SU-DHL-6 (cell line): ENCODE data around the gene RFLNA.

Source experiments
- H2AFZ ChIP-seq: fragments of 200-600 bp; sonication (generic); 2 replicates; pipeline ENCODE4 v1.6.1; 2014; ENCODE audit warnings: low read depth, mild to moderate bottlenecking, moderate library complexity, mixed read lengths, antibody characterized with exemption, low read length; ENCODE audit not compliant: severe bottlenecking
- H3F3A ChIP-seq: fragments of 200-600 bp; shearing (Covaris generic); 2 replicates; pipeline ENCODE4 v1.6.0; 2016; ENCODE audit warnings: antibody characterized with exemption, mild to moderate bottlenecking; ENCODE audit not compliant: insufficient read depth
- H3K27ac ChIP-seq: fragments of 200-600 bp; sonication (generic); 2 replicates; pipeline ENCODE4 v1.5.1; 2016; ENCODE audit warnings: low read depth, mild to moderate bottlenecking, low read length, moderate library complexity, mixed read lengths
- H3K27me3 ChIP-seq: fragments of 200-600 bp; sonication (generic), shearing (Covaris generic); 2 replicates; pipeline ENCODE4 v1.6.0; 2014; ENCODE audit warnings: mild to moderate bottlenecking, low read length
- H3K36me3 ChIP-seq: fragments of 200-600 bp; sonication (generic); 2 replicates; pipeline ENCODE4 v1.6.1; 2014; ENCODE audit warnings: mild to moderate bottlenecking, low read length, mixed read lengths
- H3K4me2 ChIP-seq: fragments of 300-600, 200-600 bp; shearing (Covaris generic), sonication (generic); 2 replicates; pipeline ENCODE4 v1.6.0; 2014; ENCODE audit warnings: low read length, low read depth, mild to moderate bottlenecking; ENCODE audit not compliant: poor library complexity, severe bottlenecking
- H3K4me3 ChIP-seq: fragments of 200-600 bp; sonication (generic); 2 replicates; pipeline ENCODE4 v1.5.1; 2014; ENCODE audit warnings: antibody characterized with exemption, low read length, mild to moderate bottlenecking, mixed read lengths; ENCODE audit not compliant: insufficient read depth, poor library complexity, severe bottlenecking
- H3K79me2 ChIP-seq: fragments of 200-600 bp; sonication (generic); 2 replicates; pipeline ENCODE4 v1.6.1; 2014; ENCODE audit warnings: mild to moderate bottlenecking, low read length, moderate library complexity; ENCODE audit not compliant: insufficient read depth
- H3K9ac ChIP-seq: fragments of 200-600 bp; sonication (generic); 2 replicates; pipeline ENCODE4 v1.7.0; 2014; ENCODE audit warnings: mild to moderate bottlenecking, low read length
- H3K9me2 ChIP-seq: fragments of 200-600 bp; sonication (generic); replicated peaks from 2 replicates; pipeline ENCODE4 v1.6.1; 2014; ENCODE audit warnings: low read length; ENCODE audit not compliant: insufficient read depth
- H3K9me3 ChIP-seq: fragments of 200-600 bp; sonication (generic); 2 replicates; pipeline ENCODE4 v1.6.1; 2014; ENCODE audit warnings: low read length, mixed read lengths; ENCODE audit not compliant: insufficient read depth
- H4K20me1 ChIP-seq: fragments of 200-600 bp; sonication (generic); 2 replicates; pipeline ENCODE4 v1.6.1; 2014; ENCODE audit warnings: low read depth, mild to moderate bottlenecking, antibody characterized with exemption, low read length, moderate library complexity, mixed read lengths
- CTCF ChIP-seq: fragments of 200-600 bp; sonication (generic); IDR thresholded peaks from one replicate; pipeline ENCODE4 v1.5.1; 2017; ENCODE audit warnings: antibody characterized with exemption, mild to moderate bottlenecking, low read length, moderate library complexity; ENCODE audit not compliant: insufficient read depth, poor library complexity, severe bottlenecking
- EZH2phosphoT487 ChIP-seq: fragments of 200-600 bp; sonication (generic), shearing (Covaris generic); conservative IDR thresholded peaks from 2 replicates; pipeline ENCODE4 v1.6.1; 2018; ENCODE audit warnings: mild to moderate bottlenecking, antibody characterized with exemption, low read length, moderate library complexity, mixed read lengths

The RFLNA gene

GRCh38 chr12:124335426-124336183 is 40.7 kb downstream of the RFLNA start:
- no peaks in the 10 kb centered on the region for H3F3A ChIP-seq
- no peak overlapping the region for H2AFZ ChIP-seq
- no peak for TF ChIP-seq CTCF
- H4K20me1 ChIP-seq, result no peaks in the 10 kb centered on the region
- no peak overlapping the region for H3K9ac ChIP-seq
- H3K4me2 ChIP-seq, result no peak overlapping the region
- no peaks in the 10 kb centered on the region for H3K9me3 ChIP-seq
- H3K4me3 ChIP-seq, result no peak overlapping the region
- no peaks in the 10 kb centered on the region for H3K27me3 ChIP-seq
- no peaks in the 10 kb centered on the region for H3K36me3 ChIP-seq
- H3K79me2 ChIP-seq, result no peaks in the 10 kb centered on the region
- H3K27ac ChIP-seq, result no peak overlapping the region
- H3K9me2 ChIP-seq, result no peaks in the 10 kb centered on the region

- no peaks in the 10 kb centered on the region for H3K79me2 ChIP-seq
- H3K27me3 ChIP-seq, result no peaks in the 10 kb centered on the region
- no peak overlapping the region for H3K4me3 ChIP-seq
- no peaks in the 10 kb centered on the region for H3K36me3 ChIP-seq
- no peaks in the 10 kb centered on the region for H3K9me2 ChIP-seq
- no peak overlapping the region for H2AFZ ChIP-seq
- H3K4me2 ChIP-seq, result no peak overlapping the region
- no peak overlapping the region for H3K27ac ChIP-seq
- H3F3A ChIP-seq, result no peaks in the 10 kb centered on the region
- no peaks in the 10 kb centered on the region for H3K9me3 ChIP-seq
- H4K20me1 ChIP-seq, result no peaks in the 10 kb centered on the region
- TF ChIP-seq EZH2phosphoT487, result no peak
- TF ChIP-seq CTCF, result no peak
- no peak overlapping the region for H3K9ac ChIP-seq
Measured at GRCh38 chr12:124336184-124336437, 41.2 kb downstream of the RFLNA start.

- Histone ChIP-seq H3K9me2 (no peaks in the 10 kb centered on the region), H3K36me3 (no peaks in the 10 kb centered on the region), H3K79me2 (no peaks in the 10 kb centered on the region), H3K4me2 (no peak overlapping the region), H2AFZ (no peak overlapping the region), H3K27me3 (no peaks in the 10 kb centered on the region), H3K4me3 (no peak overlapping the region), H3F3A (no peaks in the 10 kb centered on the region), H3K27ac (no peak overlapping the region), H4K20me1 (no peaks in the 10 kb centered on the region), H3K9me3 (no peaks in the 10 kb centered on the region), H3K9ac (no peak overlapping the region)
- no peak for TF ChIP-seq CTCF
- no peak for TF ChIP-seq EZH2phosphoT487
Measured at GRCh38 chr12:124336742-124337520, 42.0 kb downstream of the RFLNA start.
